Hematopoietic multipotent progenitor cell treated with erythropoietin and hydrocortisone succinate and interleukin-3 and kit ligand, for 6 days (in vitro differentiated cells): ENCODE measurements around the gene ANXA11.
A peak's percentile ranks its signal among the peaks of the same experiment; 100 is the strongest.
"Not testable (repeated sequence)": the region's sequence is repeated elsewhere in the genome, so short reads cannot be mapped to it uniquely, and the experiment has no call there.

ENCODE experiments used
- DNase-seq: peaks from one replicate; pipeline ENCODE4 v3.0.0-alpha.2; 2015

ANXA11 gene

DNA sequence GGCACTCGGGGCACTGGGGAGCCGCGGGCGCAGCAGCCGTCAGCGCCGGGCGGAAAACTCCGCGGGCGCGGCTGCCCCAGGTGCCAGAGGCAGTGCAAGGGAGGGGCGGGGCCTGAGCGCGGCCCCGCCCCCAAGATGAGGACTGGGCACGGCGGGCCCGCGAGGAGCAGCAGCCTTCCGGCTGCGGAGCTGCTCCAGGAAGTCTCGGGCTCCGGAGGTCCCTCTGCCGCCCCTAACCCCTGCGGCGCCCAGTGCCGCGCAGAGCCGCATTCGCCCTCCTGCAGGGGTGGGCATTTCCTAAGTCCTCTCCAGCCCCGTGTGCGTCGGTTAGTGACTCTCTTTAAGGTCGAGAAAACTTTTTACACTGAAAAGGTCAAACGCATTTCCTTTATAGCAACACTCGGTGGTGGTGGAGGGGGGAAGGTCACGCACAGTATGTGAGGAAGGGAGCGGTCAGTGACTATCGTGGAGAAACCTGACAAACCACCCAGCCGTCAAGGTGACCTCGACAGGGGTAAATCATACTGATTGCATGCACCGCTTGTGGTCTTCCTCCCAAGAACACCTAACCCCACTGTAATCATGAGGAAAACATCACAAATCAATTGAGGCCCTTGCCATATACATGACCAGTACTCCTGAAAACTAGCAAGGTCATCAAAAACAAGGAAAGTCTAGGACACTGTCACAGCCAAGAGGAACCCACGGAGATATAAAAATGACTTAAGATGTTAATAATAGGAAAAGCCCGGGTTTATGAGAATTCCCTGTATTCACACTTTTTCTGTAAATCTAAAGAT, at the start of gene ANXA11:
ANXA11 (minus strand) TSS at position 61 of the 800 bp plus-strand sequence. CDS start 32,676 bp downstream, outside the sequence.
- peak; percentile 88 for DNase-seq

GRCh38 chr10:80254726-80255125, 49.4 kb upstream of the ANXA11 start:
- not testable (repeated sequence) for DNase-seq

- DNase-seq, result not testable (repeated sequence)
Observed at GRCh38 chr10:80253963-80254271, 48.6 kb upstream of the ANXA11 start.

DNA sequence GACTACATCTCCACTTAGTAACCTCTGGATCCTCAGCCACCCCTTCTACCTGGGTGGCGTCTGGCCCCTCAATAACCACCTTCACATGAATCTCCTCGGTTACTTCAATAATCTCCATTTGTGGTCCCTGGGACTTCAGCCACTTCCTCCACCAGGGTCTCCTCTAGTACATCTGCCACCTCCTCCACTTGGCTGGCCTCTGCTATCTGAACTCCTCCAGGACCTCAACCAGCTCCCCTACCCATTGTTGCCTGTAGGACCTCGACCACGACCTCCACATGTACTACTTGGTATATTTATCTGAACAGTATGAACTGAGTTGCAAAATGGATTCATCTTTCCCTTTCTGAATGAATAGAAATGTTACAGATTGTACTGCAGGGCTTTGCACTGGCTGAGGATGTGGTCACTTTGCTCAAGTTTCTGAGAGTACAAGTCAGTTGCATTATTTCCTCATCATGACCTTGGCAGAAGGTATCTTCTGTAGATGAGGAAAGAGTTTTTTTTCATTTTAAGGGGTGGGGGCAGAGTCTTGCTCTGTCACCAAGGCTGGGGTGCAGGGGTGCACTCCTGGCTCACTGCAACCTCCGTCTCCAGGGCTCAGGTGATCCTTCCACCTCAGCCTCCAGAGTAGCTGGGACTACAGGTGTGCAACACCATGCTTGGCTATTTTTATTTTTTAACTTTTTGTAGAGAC, 48.1 kb upstream of the ANXA11 start:
- DNase-seq, result peak; percentile 52

DNA sequence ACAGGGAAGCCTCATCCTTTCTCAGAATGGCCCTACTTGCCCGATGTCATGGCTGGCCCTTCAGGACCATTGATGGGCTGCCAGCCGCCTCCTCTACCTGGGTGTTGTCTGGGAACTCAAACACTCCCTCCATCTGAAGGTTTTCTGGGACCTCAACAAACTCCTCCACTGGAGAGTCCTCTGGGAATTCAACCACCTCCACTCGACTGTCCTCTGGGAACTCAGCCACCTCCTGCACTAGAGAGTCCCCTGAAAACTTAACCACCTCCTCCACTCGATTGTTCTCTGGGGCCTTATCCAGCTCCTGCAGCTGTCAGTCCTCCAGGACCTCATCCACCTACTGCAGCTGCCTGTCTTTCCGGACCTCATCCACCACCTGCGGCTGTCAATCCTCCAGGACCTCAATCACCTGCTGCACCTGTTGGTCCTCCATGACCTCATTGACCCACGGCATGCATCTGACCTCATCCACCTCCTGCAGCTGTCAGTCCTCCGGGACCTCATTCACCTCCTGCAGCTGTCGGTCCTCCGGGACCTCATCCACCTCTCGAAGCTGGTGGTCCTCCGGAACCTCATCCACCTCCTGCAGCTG, 47.1 kb upstream of the ANXA11 start:
- no peak for DNase-seq

- not testable (repeated sequence) for DNase-seq
Observed at GRCh38 chr10:80251703-80252280, 46.5 kb upstream of the ANXA11 start.

DNA sequence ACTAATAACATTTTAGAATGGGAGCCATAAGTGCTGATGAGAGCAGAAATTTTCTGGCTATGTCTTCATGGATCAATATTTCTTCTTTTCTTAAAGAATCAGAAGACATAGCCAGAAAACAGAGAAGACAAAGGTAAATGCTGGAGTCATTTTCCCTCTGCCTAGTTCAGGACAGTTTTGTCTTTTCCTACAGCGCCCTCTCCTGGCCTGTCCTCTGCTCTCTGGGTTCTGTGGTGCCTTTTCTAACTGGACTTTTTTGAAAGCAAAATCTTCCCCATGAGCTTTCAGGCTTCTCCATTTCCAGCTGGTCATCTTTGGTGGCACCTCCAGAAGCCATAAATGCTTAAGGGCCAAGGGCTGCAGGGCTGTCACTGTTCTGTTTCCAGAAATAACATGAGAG, 45.1 kb upstream of the ANXA11 start:
- DNase-seq, result not testable (repeated sequence)

- DNase-seq, result not testable (repeated sequence)
Observed at GRCh38 chr10:80249906-80250305, 44.6 kb upstream of the ANXA11 start.

DNA sequence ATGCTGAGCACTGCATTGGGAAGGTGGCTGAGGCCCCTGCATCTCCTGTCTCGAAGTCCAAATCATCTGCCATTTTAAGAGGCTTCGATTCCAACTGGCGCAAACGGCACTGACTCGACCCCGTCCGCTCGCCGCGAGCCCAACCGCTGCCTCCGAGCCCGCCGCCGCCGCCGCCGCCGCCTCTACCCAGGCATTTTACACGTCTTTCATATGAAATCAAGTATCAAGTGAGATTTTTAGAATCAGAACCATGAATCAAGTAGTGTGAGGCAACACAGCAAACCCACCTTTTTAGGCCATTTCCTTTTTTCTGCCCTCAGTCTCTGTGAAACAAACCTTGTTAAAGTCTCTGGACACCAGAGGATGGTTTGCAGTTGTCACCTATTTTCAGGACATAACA, 42.3 kb upstream of the ANXA11 start:
- not testable (repeated sequence) for DNase-seq

GRCh38 chr10:80244371-80244770, 39.0 kb upstream of the ANXA11 start:
- not testable (repeated sequence) for DNase-seq

GRCh38 chr10:80242341-80242740, 37.0 kb upstream of the ANXA11 start:
- DNase-seq, result not testable (repeated sequence)

- not testable (repeated sequence) for DNase-seq
Observed at GRCh38 chr10:80236457-80236856, 31.1 kb upstream of the ANXA11 start.

DNA sequence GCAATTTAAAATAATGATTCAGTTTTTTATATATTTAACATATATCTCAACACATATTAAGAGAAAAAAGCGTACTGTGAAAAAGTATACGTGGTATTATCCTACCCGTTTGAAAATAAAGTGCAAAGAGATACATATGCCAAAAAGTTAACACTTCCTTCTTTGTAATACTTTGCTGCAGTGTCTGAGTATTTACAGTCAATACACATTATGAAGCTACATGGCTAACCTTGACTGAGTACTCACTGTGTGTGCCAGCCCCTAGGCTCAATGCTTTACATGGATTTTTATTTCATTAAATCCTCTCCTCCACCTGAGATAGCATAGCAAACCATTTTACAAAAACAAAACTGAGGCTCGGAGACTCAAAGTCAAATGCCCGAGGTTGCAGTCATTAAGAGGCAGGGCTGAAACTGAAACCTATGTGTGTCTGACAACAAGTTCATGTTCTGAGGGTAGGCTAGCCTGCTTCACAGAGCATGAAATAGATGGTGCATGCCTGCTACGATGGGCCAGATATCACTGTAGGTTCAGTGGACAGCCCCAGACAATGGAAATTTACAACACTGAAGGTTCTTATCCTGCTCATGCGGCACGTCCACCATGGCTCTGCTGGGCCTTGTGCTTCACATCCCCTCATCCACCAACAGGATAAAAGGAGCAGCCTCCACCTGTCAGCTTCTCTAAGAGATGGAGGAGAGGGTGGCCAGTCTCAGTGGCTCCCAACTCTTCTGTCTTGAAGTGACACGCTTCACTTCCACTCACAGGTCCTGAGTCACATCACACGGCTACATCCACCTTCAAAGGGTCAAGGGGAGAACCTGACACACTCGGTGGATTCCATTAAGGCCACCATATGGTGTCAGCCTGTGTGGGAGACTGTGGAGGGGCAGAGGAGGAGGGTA, 29.2 kb upstream of the ANXA11 start:
- DNase-seq, result not testable (repeated sequence)

DNA sequence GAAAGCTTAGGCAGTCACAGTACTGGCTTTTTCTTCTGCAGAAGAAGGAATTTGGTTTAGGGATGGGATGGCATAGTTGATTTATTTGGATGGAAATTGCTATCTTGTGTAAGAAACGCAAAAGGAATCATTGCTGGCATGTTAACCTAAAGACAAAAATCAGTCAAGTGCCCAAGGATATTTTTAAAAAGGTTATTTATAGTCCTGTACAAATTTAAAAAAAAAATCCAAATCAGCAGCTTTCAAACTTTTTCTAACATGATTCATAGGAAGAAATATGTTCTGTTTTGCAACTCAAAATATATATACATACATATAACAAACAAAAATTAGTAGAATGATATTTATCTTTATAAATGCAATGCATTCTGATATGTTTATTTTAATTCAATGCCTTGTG, 28.5 kb upstream of the ANXA11 start:
- DNase-seq, result not testable (repeated sequence)

GRCh38 chr10:80226723-80227122, 21.4 kb upstream of the ANXA11 start:
- DNase-seq, result not testable (repeated sequence)

GRCh38 chr10:80223031-80223419, 17.7 kb upstream of the ANXA11 start:
- not testable (repeated sequence) for DNase-seq

- not testable (repeated sequence) for DNase-seq
Observed at GRCh38 chr10:80218878-80219277, 13.5 kb upstream of the ANXA11 start.

- DNase-seq, result not testable (repeated sequence)
Observed at GRCh38 chr10:80214368-80214982, 9.1 kb upstream of the ANXA11 start.

- DNase-seq, result not testable (repeated sequence)
Observed at GRCh38 chr10:80212535-80213115, 7.3 kb upstream of the ANXA11 start.

- no peak for DNase-seq
Observed at GRCh38 chr10:80211786-80212185, 6.4 kb upstream of the ANXA11 start.

DNA sequence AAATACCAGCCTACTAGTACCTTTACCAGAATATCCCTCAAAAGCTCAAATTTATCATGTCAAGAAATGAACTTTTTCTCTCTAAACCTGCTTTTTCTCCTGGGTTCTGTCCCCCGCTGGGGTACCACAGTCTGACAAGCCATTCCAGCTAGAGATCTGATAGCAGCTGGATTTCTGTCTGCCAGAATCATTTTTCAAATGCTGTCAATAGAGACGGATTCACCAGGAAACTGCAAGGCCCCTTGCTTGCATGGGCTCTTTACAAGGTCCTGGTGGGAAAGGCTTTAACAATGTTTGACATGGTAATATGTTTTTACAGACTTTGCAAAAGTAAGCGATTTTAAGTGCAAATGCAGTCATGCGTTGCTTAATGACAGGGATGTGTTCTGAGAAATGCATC, 4.9 kb upstream of the ANXA11 start:
- DNase-seq, result no peak
